Testis (tissue), 3 donors: ENCODE results near the gene CYTL1. TPM values are rescaled to one million over a fixed set of nuclear protein-coding genes. Genes with fewer than 3 reads are reported as not detected.

Experiments
- DNase-seq: peaks from one replicate; pipeline ENCODE4 v3.0.0-alpha.2; 2019
- H3K27ac ChIP-seq, 2 donors: fragments of 200-600 bp; sonication (generic); one replicate each; pipeline ENCODE4 v1.5.1; 2019
- H3K27me3 ChIP-seq: fragments of 200-600 bp; sonication (generic); one replicate; pipeline ENCODE4 v1.5.1; 2019
- H3K36me3 ChIP-seq: fragments of 200-600 bp; sonication (generic); one replicate; pipeline ENCODE4 v1.5.1; 2017; ENCODE audit warnings: low read depth; ENCODE audit errors: missing control alignments
- H3K4me1 ChIP-seq: fragments of 200-600 bp; sonication (generic); one replicate; pipeline ENCODE4 v1.5.1; 2019
- H3K4me3 ChIP-seq, 2 donors: fragments of 200-600 bp; sonication (generic); one replicate each; pipeline ENCODE4 v1.5.1; 2017 to 2019
- H3K9me3 ChIP-seq: fragments of 200-600 bp; sonication (generic); one replicate; pipeline ENCODE4 v1.5.1; 2017
- POLR2A ChIP-seq: fragments of 450-650 bp; IDR thresholded peaks from one replicate; pipeline ENCODE4 v1.6.1; 2017; ENCODE audit warnings: antibody characterized with exemption, mild to moderate bottlenecking, moderate library complexity
- WGBS, 2 donors: methylation state at CpG; one replicate each; pipeline ENCODE4 v1.1.5; 2018; 5-methylcytosine and 5-hydroxymethylcytosine counted together
- intact Hi-C: fragments of 100-400 bp; cut with DNase I; formaldehyde crosslinking; loops from one replicate; pipeline ENCODE4 v1.15.1; 2023; ENCODE audit warnings: low total_unique reads
- polyA plus RNA-seq: library from polyadenylated mRNA; stranded (reverse); fragments of 350-450 nt; fragmentation: Illumina TruSeq; extraction: RNeasy Lipid Tissue Mini Kit (QIAGEN cat#74804); gene quantifications from one replicate; pipeline ENCODE4 v1.2.3, GENCODE V29; 2014; ENCODE audit warnings: low read depth, low replicate concordance; ENCODE audit not compliant: insufficient read depth
- total RNA-seq, 2 donors: library from RNA; depleted of rRNA; stranded (reverse); fragments of >200 nt; gene quantifications; one replicate each; pipeline ENCODE4 v1.2.3, GENCODE V29; 2016
- TF ChIP-seq, protein P1 (sequence below), 3 experiments: fragments of 450-650 bp in 2 of 3; fragments of 200-600 bp in 1 of 3; sonication (generic) in 1 of 3; IDR thresholded peaks; one replicate each; pipeline ENCODE4 v1.5.1; 2016 to 2019; ENCODE audit warnings: antibody characterized with exemption in 3 of 3, mild to moderate bottlenecking in 2 of 3, moderate library complexity in 1 of 3

The CYTL1 gene
- total and polyA plus RNA-seq, 3 donors from 2014 or later = 0.39 to 3.1 TPM; not detected in 1

DNA sequence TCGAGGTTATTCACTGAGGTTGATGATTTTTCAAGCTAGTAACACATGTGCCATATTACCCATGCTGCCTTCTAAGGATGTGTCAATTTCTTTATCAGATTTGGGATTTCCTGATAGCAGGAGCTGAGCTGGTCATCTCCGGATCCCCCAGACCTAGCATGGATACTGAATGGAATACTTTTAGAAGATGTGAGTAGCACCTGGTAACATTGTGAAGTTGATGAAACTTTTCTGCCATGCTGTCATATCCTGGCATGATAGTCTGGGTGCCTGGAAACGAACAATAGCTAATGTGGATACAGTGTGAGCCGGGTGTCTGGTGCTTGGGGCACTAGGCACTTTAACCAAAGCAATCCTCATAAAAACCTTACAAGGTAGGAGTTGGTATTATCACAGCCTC lies 11.0 kb upstream of the CYTL1 start:
- TF ChIP-seq, protein P1, sequence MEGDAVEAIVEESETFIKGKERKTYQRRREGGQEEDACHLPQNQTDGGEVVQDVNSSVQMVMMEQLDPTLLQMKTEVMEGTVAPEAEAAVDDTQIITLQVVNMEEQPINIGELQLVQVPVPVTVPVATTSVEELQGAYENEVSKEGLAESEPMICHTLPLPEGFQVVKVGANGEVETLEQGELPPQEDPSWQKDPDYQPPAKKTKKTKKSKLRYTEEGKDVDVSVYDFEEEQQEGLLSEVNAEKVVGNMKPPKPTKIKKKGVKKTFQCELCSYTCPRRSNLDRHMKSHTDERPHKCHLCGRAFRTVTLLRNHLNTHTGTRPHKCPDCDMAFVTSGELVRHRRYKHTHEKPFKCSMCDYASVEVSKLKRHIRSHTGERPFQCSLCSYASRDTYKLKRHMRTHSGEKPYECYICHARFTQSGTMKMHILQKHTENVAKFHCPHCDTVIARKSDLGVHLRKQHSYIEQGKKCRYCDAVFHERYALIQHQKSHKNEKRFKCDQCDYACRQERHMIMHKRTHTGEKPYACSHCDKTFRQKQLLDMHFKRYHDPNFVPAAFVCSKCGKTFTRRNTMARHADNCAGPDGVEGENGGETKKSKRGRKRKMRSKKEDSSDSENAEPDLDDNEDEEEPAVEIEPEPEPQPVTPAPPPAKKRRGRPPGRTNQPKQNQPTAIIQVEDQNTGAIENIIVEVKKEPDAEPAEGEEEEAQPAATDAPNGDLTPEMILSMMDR (IDR thresholded peaks at IDR 0.05) = no peak
- TF ChIP-seq POLR2A = no peak
- no peak for DNase-seq
- H3K4me1 ChIP-seq = no peaks in the 10 kb centered on the region
- H3K9me3 ChIP-seq = no peaks in the 10 kb centered on the region
- no peaks in the 10 kb centered on the region for H3K36me3 ChIP-seq
- intact Hi-C loops = no loop called here
- 89 to 95% methylated on average over 4 of the region's 4 CpGs for WGBS, 2 donors
- no peak overlapping the region for H3K4me3 ChIP-seq
- no peak overlapping the region for H3K27ac ChIP-seq
- H3K27me3 ChIP-seq = no peaks in the 10 kb centered on the region

DNA sequence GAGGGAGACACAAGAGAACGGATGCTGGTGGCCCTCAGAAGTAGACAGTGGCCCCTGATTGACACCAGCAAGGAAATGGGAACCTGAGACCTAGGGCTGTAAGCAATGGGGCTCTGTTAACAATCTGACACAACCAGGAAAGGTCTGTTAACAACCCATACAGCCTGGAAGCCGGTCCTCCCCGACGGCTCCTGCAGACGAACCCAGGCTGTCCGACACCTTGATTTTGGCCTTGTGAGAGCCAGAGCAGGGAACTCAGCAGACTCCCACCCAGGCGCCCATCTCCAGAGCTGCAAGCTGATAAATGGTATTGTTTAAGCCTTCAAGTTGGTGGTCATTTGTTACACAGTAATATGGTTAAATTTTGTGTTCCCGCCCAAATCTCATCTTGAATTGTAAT lies 10.2 kb upstream of the CYTL1 start:
- Histone ChIP-seq H3K27ac (no peak overlapping the region), H3K4me1 (no peaks in the 10 kb centered on the region), H3K4me3 (no peak overlapping the region), H3K36me3 (no peaks in the 10 kb centered on the region), H3K9me3 (no peaks in the 10 kb centered on the region), H3K27me3 (no peaks in the 10 kb centered on the region)
- intact Hi-C loops = no loop called here
- DNase-seq = no peak
- no peak for TF ChIP-seq POLR2A
- TF ChIP-seq, protein P1 (IDR thresholded peaks at IDR 0.05) = no peak
- 82% methylated on average over 8 of the region's 8 CpGs for WGBS, 2 donors

DNA sequence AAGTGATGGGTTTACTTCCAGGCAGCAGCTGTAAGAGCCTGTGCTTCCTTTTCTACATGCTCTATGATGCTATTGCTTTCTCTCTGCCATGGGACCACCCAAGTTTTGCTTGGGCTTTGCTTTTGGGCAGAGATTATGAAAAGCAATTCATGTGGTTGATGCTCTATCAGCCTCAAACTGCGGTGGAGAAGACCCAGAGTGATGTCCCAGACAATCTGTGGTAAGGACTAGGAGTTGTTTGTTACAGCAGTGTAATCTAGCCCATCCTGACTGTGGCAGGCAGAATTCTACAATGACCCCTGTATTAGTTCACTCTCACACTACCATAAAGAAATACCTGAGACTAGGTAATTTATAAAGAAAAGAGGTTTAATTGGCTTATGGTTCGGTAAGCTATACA lies 9.2 kb upstream of the CYTL1 start:
- H3K36me3 ChIP-seq = no peaks in the 10 kb centered on the region
- 93 to 98% methylated on average over 2 of the region's 2 CpGs for WGBS, 2 donors
- no peak for DNase-seq
- H3K4me3 ChIP-seq = no peak overlapping the region
- no peak overlapping the region for H3K27ac ChIP-seq
- intact Hi-C loops = no loop called here
- TF ChIP-seq, protein P1 (IDR thresholded peaks at IDR 0.05) = no peak
- no peaks in the 10 kb centered on the region for H3K9me3 ChIP-seq
- H3K27me3 ChIP-seq = no peaks in the 10 kb centered on the region
- H3K4me1 ChIP-seq = no peaks in the 10 kb centered on the region

DNA sequence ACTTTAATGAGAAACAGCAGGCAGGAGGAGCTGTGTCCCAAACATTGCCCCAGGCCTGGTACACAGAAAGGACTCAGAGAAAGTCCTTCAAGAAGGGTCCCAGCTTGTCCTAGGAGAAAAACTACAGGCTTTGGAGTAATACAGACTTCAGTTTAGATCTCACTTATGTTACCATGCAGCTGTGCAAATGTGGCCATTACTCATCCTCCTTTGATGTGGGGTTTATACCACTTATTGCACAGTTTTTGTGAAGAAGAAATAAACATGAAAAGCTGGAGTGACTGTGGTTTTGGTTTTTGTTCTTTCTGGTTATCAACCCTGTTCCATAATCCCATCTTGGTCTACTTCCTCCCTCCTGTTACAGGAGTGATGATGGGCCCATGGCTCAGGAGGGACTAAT lies 8.1 kb upstream of the CYTL1 start:
- Histone ChIP-seq H3K27ac (no peak overlapping the region), H3K9me3 (no peaks in the 10 kb centered on the region), H3K27me3 (no peaks in the 10 kb centered on the region), H3K4me1 (no peaks in the 10 kb centered on the region), H3K36me3 (no peaks in the 10 kb centered on the region), H3K4me3 (no peak overlapping the region)
- intact Hi-C loops = no loop called here
- no peak for DNase-seq
- TF ChIP-seq, protein P1 (IDR thresholded peaks at IDR 0.05) = no peak
- no peak for TF ChIP-seq POLR2A

DNA sequence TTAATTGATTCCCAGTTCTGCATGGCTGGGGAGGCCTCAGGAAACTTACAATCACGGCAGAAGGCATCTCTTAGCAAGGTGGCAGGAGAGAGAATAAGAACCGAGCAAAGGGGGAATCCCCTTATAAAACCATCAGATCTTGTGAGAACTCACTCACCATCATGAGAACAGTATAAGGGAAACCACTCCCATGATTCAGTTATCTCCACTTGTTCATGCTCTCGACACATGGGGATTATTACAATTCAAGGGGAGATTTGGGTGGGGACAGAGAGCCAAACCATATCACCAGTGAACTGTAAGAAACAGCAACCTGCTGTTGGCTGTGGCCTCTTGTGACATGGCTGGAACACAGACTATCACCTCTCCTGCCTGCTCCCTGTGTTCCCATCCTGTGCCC lies 7.1 kb upstream of the CYTL1 start:
- DNase-seq = no peak
- H3K4me3 ChIP-seq = no peak overlapping the region
- H3K27me3 ChIP-seq = no peaks in the 10 kb centered on the region
- H3K4me1 ChIP-seq = no peaks in the 10 kb centered on the region
- H3K27ac ChIP-seq = no peak overlapping the region
- WGBS, 2 donors = 88 to 90% methylated on average over 3 of the region's 3 CpGs
- TF ChIP-seq POLR2A = no peak
- TF ChIP-seq, protein P1 (IDR thresholded peaks at IDR 0.05) = no peak
- intact Hi-C loops = no loop called here
- H3K36me3 ChIP-seq = no peaks in the 10 kb centered on the region
- no peaks in the 10 kb centered on the region for H3K9me3 ChIP-seq
